Hepatocyte (in vitro differentiated cells): ENCODE results near the gene GDPD2. TPM values are rescaled to one million over a fixed set of nuclear protein-coding genes. Genes with fewer than 3 reads are reported as not detected.
A peak's percentile ranks its signal among the peaks of the same experiment; 100 is the strongest.

ENCODE experiments used
- DNase-seq: peaks from one replicate; pipeline ENCODE4 v3.0.0-alpha.2; 2016; ENCODE audit warnings: low spot score
- H2AFZ ChIP-seq: fragments of 200-600 bp; sonication (generic); 2 replicates; pipeline ENCODE4 v1.6.0; 2016; ENCODE audit warnings: antibody characterized with exemption, mild to moderate bottlenecking
- H3K27ac ChIP-seq: fragments of 200-600 bp; sonication (generic); 2 replicates; pipeline ENCODE4 v1.5.1; 2016; ENCODE audit warnings: mild to moderate bottlenecking
- H3K27me3 ChIP-seq: fragments of 200-600 bp; sonication (generic); 2 replicates; pipeline ENCODE4 v1.6.1; 2016
- H3K36me3 ChIP-seq: fragments of 200-600 bp; sonication (generic); replicated peaks from 2 replicates; pipeline ENCODE4 v1.5.1; 2016; ENCODE audit warnings: low read depth; ENCODE audit not compliant: insufficient read depth
- H3K4me1 ChIP-seq: fragments of 200-600 bp; sonication (generic); 2 replicates; pipeline ENCODE4 v1.5.1; 2016; ENCODE audit warnings: mild to moderate bottlenecking, moderate library complexity; ENCODE audit not compliant: insufficient read depth
- H3K4me2 ChIP-seq: fragments of 200-600 bp; sonication (generic); 2 replicates; pipeline ENCODE4 v1.6.0; 2016
- H3K4me3 ChIP-seq: fragments of 200-600 bp; sonication (generic); 2 replicates; pipeline ENCODE4 v1.5.1; 2016; ENCODE audit warnings: mild to moderate bottlenecking
- H3K79me2 ChIP-seq: fragments of 200-600 bp; sonication (generic); 2 replicates; pipeline ENCODE4 v1.6.0; 2017; ENCODE audit warnings: mild to moderate bottlenecking
- H3K9me2 ChIP-seq: fragments of 200-600 bp; sonication (generic); replicated peaks from 2 replicates; pipeline ENCODE4 v1.6.0; 2017; ENCODE audit warnings: mild to moderate bottlenecking; ENCODE audit not compliant: insufficient read depth
- H3K9me3 ChIP-seq: fragments of 200-600 bp; sonication (generic); 2 replicates; pipeline ENCODE4 v1.5.1; 2016; ENCODE audit warnings: low read depth, mild to moderate bottlenecking
- H4K20me1 ChIP-seq: fragments of 200-600 bp; sonication (generic); 2 replicates; pipeline ENCODE4 v1.6.0; 2016; ENCODE audit warnings: mild to moderate bottlenecking; ENCODE audit not compliant: insufficient read depth, poor library complexity, severe bottlenecking
- EZH2 ChIP-seq: fragments of 200-600 bp; sonication (generic); IDR thresholded peaks from 2 replicates; pipeline ENCODE4 v1.6.1; 2016; ENCODE audit warnings: antibody characterized with exemption, mild to moderate bottlenecking, borderline replicate concordance
- EZH2phosphoT487 ChIP-seq: fragments of 200-600 bp; sonication (generic); IDR thresholded peaks from one replicate; pipeline ENCODE4 v1.6.1; 2018; ENCODE audit warnings: antibody characterized with exemption, mild to moderate bottlenecking, low read depth, moderate library complexity; ENCODE audit not compliant: unreplicated experiment, severe bottlenecking
- WGBS: methylation state at CpG from one replicate; pipeline ENCODE4 v1.1.6; 2016; ENCODE audit warnings: low lambda C conversion rate; ENCODE audit errors: missing lambda C conversion rate; 5-methylcytosine and 5-hydroxymethylcytosine counted together
- polyA plus RNA-seq: library from polyadenylated mRNA; unstranded; fragments of >200 nt; fragmentation: Nextera tagmentation; extraction: Ambion mirVana; gene quantifications from 2 replicates; pipeline ENCODE4 v1.2.1, GENCODE V29; 2016
- total RNA-seq: library from RNA; depleted of rRNA; stranded (reverse); fragments of >200 nt; gene quantifications from 2 replicates; pipeline ENCODE4 v1.2.3, GENCODE V29; 2014
- TF ChIP-seq, protein P1 (sequence below): fragments of 200-600 bp; sonication (generic); IDR thresholded peaks from 2 replicates; pipeline ENCODE4 v1.5.1; 2016; ENCODE audit warnings: antibody characterized with exemption, mild to moderate bottlenecking; ENCODE audit not compliant: poor library complexity

GDPD2 gene
- total and polyA plus RNA-seq, 2 experiments from 2014 or later, result 1.6 to 2.3 TPM

DNA sequence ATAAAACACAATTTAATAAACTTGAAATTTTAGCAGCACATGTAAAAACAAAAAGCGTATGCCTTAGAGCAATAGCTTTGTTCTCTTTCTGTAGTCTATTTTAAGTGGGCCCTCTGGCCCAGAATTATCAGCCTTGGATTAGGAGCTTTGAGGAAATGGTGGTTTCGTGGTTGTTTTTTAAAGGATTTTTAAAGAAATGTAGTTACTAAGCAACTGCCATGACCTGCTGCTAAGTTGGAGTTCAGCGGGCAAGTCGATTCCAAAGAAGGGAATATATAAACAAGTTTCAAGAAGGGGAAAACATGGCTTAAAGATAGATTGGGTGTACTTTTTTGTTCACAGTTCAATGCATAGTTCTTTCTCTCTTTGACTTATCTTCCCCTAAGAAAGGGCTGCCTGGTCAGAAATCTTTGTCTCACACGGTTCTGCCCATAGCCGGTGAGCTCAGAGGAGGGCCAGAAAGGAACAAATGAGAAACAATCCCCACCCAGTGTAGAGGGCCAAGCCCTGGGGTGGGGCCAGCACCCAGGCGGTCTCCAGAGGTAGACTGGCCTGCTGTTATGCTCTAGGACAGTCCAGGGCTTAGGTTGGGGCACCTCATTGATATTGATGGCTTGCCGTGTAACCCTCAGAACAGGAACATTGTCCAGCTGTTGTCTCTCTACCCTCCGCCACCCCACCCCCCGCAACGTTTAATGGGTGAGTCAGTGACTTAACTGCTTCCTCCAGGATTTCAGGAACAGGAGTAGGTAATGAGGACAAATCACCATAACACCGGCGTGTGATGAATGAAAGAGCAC is 54.0 kb downstream of the GDPD2 start:
- H3K9me3 ChIP-seq, result no peaks in the 10 kb centered on the region
- H4K20me1 ChIP-seq, result peaks cover 5% of the 10 kb centered on the region
- no peak for TF ChIP-seq EZH2
- TF ChIP-seq, protein P1, sequence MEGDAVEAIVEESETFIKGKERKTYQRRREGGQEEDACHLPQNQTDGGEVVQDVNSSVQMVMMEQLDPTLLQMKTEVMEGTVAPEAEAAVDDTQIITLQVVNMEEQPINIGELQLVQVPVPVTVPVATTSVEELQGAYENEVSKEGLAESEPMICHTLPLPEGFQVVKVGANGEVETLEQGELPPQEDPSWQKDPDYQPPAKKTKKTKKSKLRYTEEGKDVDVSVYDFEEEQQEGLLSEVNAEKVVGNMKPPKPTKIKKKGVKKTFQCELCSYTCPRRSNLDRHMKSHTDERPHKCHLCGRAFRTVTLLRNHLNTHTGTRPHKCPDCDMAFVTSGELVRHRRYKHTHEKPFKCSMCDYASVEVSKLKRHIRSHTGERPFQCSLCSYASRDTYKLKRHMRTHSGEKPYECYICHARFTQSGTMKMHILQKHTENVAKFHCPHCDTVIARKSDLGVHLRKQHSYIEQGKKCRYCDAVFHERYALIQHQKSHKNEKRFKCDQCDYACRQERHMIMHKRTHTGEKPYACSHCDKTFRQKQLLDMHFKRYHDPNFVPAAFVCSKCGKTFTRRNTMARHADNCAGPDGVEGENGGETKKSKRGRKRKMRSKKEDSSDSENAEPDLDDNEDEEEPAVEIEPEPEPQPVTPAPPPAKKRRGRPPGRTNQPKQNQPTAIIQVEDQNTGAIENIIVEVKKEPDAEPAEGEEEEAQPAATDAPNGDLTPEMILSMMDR, result no peak
- no peak for TF ChIP-seq EZH2phosphoT487
- H3K4me1 ChIP-seq, result peaks cover 25% of the 10 kb centered on the region
- peak overlapping the region; percentile 87 for H3K27ac ChIP-seq
- H3K4me2 ChIP-seq, result peak overlapping the region; percentile 46
- no peaks in the 10 kb centered on the region for H3K27me3 ChIP-seq
- no peaks in the 10 kb centered on the region for H3K9me2 ChIP-seq
- H3K4me3 ChIP-seq, result no peak overlapping the region
- H3K79me2 ChIP-seq, result peaks cover 24% of the 10 kb centered on the region
- 53% methylated on average over 13 of the region's 13 CpGs for WGBS
- H3K36me3 ChIP-seq, result no peaks in the 10 kb centered on the region
- peak; percentile 58 for DNase-seq
- no peak overlapping the region for H2AFZ ChIP-seq

DNA sequence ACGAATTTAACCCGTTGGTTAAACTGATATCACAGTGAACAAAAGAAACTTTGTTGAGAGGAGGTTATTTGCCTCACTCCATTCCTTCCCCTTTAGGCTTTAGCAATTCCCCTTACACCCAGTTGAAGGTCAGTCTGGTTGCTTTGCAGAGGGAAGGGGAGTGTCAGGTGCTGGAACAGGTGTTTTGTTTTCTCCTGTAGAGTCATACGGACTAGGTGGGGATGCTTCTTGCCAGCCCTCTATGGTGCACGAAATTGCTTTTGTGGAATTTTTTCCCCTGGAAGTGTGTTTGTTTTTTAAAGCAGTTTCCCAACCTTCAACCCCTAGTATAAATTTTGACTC is 54.6 kb downstream of the GDPD2 start:
- Histone ChIP-seq H3K27ac (peak overlapping the region; percentile 87), H3K36me3 (no peaks in the 10 kb centered on the region)

DNA sequence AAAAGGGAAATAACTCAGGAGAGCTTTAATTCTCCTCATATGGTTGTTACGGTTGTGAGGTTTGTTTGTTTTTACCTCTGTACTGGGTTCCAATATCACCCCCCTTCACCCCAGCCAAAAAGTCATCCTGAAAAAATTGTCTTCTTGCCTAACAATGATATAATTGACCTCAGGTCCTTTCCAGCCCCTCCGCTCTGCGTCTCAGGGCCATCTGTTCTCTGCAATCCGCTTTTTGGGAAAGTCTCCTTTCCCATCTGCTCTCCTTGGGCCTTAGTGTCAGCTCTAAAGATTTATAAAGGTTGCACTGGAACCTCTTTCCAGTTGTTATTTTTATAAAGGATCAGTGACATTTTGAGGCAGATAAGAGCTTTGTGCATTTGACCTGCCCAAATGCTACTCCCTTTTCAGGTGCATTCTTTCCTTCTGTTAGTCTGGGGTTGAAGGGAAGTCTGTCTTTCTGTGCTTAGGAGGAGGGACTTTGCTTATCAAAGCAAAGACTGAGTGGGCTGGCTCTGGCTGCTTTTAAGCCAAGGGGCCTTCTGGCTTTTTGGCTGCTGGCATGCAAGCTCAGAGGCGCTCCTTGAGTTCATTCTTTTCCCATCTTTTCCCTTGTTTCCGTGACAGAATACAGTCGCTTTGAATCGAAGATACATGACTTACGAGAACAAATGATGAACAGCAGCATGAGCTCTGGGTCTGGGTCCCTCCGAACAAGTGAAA is 55.6 kb downstream of the GDPD2 start:
- WGBS, result 75% methylated on average over 10 of the region's 10 CpGs
- Histone ChIP-seq H3K4me2 (peak overlapping the region; percentile 56), H3K27me3 (no peaks in the 10 kb centered on the region), H3K36me3 (no peaks in the 10 kb centered on the region), H3K4me3 (no peak overlapping the region), H3K4me1 (peaks cover 25% of the 10 kb centered on the region), H2AFZ (no peak overlapping the region), H3K9me2 (no peaks in the 10 kb centered on the region), H3K9me3 (no peaks in the 10 kb centered on the region), H4K20me1 (peaks cover 5% of the 10 kb centered on the region), H3K27ac (peak overlapping the region; percentile 87), H3K79me2 (peaks cover 17% of the 10 kb centered on the region)
- DNase-seq, result no peak
- TF ChIP-seq EZH2 (no peak), EZH2phosphoT487 (no peak)
- TF ChIP-seq, protein P1, result no peak

More for the DNA sequence above, 54.6 kb downstream of the GDPD2 start:
- peaks cover 19% of the 10 kb centered on the region for H3K79me2 ChIP-seq
- no peaks in the 10 kb centered on the region for H3K9me2 ChIP-seq
- no peak for DNase-seq
- H2AFZ ChIP-seq, result no peak overlapping the region
- H3K9me3 ChIP-seq, result no peaks in the 10 kb centered on the region
- H3K4me3 ChIP-seq, result no peak overlapping the region
- H4K20me1 ChIP-seq, result peaks cover 5% of the 10 kb centered on the region
- H3K4me1 ChIP-seq, result peaks cover 25% of the 10 kb centered on the region
- WGBS, result 52% methylated on average over 4 of the region's 4 CpGs
- TF ChIP-seq EZH2, result no peak
- TF ChIP-seq, protein P1, result no peak
- TF ChIP-seq EZH2phosphoT487, result no peak
- H3K27me3 ChIP-seq, result no peaks in the 10 kb centered on the region
- H3K4me2 ChIP-seq, result peak overlapping the region; percentile 46
